Hepatocyte (in vitro differentiated cells): ENCODE data around the gene ERBB4.

ENCODE experiments used
- CTCF ChIP-seq: fragments of 200-600 bp; sonication (generic); IDR thresholded peaks from 2 replicates; pipeline ENCODE4 v1.5.1; 2016; ENCODE audit warnings: antibody characterized with exemption, mild to moderate bottlenecking; ENCODE audit not compliant: poor library complexity
- EZH2phosphoT487 ChIP-seq: fragments of 200-600 bp; sonication (generic); IDR thresholded peaks from one replicate; pipeline ENCODE4 v1.6.1; 2018; ENCODE audit warnings: antibody characterized with exemption, mild to moderate bottlenecking, low read depth, moderate library complexity; ENCODE audit not compliant: unreplicated experiment, severe bottlenecking

- TF ChIP-seq CTCF: peak; percentile 58
- TF ChIP-seq EZH2phosphoT487: no peak
Measured at GRCh38 chr2:212548455-212548819, 9.8 kb upstream of the ERBB4 start.
